Pancreas (tissue), 10 donors: ENCODE results near the gene RCVRN. TPM values are rescaled to one million over a fixed set of nuclear protein-coding genes. Genes with fewer than 3 reads are reported as not detected.

Source experiments
- ATAC-seq, 4 donors: fragments of 200-7000 bp; cut with Tn5 transposase; one replicate each; pipeline versions ENCODE4 v1.8.0 to v1.9.1; 2020; ENCODE audit warnings: mild to moderate bottlenecking in 4 of 4, moderate library complexity in 4 of 4
- DNase-seq, 6 donors: peaks; one replicate each; pipeline ENCODE4 v3.0.0-alpha.2; 2020
- FAIRE-seq: peaks from 2 replicates; lab custom pipeline; 2012; peaks lifted over from hg19 to GRCh38; lab: Jason Lieb, UNC
- H3K27ac ChIP-seq, 4 donors: fragments of 200-600 bp; sonication (generic); 1 replicate in 3 of 4; 2 replicates in 1 of 4; pipeline versions ENCODE4 v1.5.0 to v1.8.0; 2020
- H3K27me3 ChIP-seq, 4 donors: fragments of 200-600 bp; one replicate each; pipeline ENCODE4 v1.8.0; 2021
- H3K36me3 ChIP-seq, 3 donors: fragments of 200-600 bp; sonication (generic) in 1 of 3; one replicate each; pipeline versions ENCODE4 v1.5.0 to v1.8.0; 2020 to 2021
- H3K4me1 ChIP-seq, 3 donors: fragments of 200-600 bp; one replicate each; pipeline ENCODE4 v1.8.0; 2021
- H3K4me3 ChIP-seq, 4 donors: fragments of 200-600 bp; sonication (generic) in 2 of 4; one replicate each; pipeline versions ENCODE4 v1.5.0 to v1.8.0; 2020 to 2021
- H3K9me3 ChIP-seq, 4 donors: fragments of 200-600 bp; one replicate each; pipeline ENCODE4 v1.8.0; 2021
- WGBS, 2 donors: extraction: QIAGEN DNeasy Blood & Tissue Kit; methylation state at CpG; one replicate each; pipeline ENCODE4 v1.1.7; 2013; 5-methylcytosine and 5-hydroxymethylcytosine counted together
- intact Hi-C, 3 donors: fragments of 100-400 bp; cut with DNase I; formaldehyde crosslinking; loops; one replicate each; pipeline versions ENCODE4 v1.11.1 to v1.14.2; 2022
- polyA plus RNA-seq, 2 donors: library from polyadenylated mRNA; stranded (reverse); fragments of 200-250 nt; gene quantifications; one replicate each; pipeline ENCODE4 v1.2.3, GENCODE V29; 2013
- total RNA-seq, 6 donors: library from RNA; stranded (reverse); fragmentation: NEBNext Ultra II Directional in 4 of 6; extraction: Animal tissue kit (Norgen Biotek cat#: 25700) in 4 of 6; gene quantifications; one replicate each; pipeline versions ENCODE4 v1.2.1 to v1.2.4, GENCODE V29; 2021 to 2023
- TF ChIP-seq, protein P1 (sequence below), 4 donors: fragments of 200-600 bp; sonication (generic) in 3 of 4; IDR thresholded peaks; one replicate each; pipeline versions ENCODE4 v1.5.0 to v1.8.0; 2021; ENCODE audit warnings: antibody characterized with exemption in 4 of 4
- donor health status: healthy with polysubstance abuse.
- donor health status: DM: no; HTN: no; CAD: no; lungs with moderate emphysema.
- donor health status: DM: no; HTN: no; CAD: no.
- donor health status: control.
- donor health status: control.
- donor health status: Bipolar disorder and iron deficiency.
- donor health status: DM: yes; HTN: yes; CAD: no.
- donor health status: DM: no; HTN: no; CAD: no.
- donor health status: DM: no; HTN: no; CAD: no.
- donor health status: DM: yes; HTN: yes; CAD: no.

The RCVRN gene
- total and polyA plus RNA-seq, 8 donors = 0.26 to 0.30 TPM; not detected in 6

GRCh38 chr17:9872852-9873251, 32.2 kb downstream of the RCVRN start:
- TF ChIP-seq, protein P1, sequence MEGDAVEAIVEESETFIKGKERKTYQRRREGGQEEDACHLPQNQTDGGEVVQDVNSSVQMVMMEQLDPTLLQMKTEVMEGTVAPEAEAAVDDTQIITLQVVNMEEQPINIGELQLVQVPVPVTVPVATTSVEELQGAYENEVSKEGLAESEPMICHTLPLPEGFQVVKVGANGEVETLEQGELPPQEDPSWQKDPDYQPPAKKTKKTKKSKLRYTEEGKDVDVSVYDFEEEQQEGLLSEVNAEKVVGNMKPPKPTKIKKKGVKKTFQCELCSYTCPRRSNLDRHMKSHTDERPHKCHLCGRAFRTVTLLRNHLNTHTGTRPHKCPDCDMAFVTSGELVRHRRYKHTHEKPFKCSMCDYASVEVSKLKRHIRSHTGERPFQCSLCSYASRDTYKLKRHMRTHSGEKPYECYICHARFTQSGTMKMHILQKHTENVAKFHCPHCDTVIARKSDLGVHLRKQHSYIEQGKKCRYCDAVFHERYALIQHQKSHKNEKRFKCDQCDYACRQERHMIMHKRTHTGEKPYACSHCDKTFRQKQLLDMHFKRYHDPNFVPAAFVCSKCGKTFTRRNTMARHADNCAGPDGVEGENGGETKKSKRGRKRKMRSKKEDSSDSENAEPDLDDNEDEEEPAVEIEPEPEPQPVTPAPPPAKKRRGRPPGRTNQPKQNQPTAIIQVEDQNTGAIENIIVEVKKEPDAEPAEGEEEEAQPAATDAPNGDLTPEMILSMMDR (IDR thresholded peaks at IDR 0.05) = no peak
- Histone ChIP-seq H3K9me3 (no peaks in the 10 kb centered on the region), H3K4me1 (no peaks in the 10 kb centered on the region), H3K27me3 (no peaks in the 10 kb centered on the region), H3K4me3 (no peak overlapping the region), H3K27ac (no peak overlapping the region), H3K36me3 (no peaks in the 10 kb centered on the region)
- intact Hi-C loops = no loop called here
- no peak for ATAC-seq
- no peak for FAIRE-seq
- DNase-seq = no peak
- 65 to 75% methylated on average over 6 of the region's 6 CpGs for WGBS, 2 donors

GRCh38 chr17:9868552-9868951, 36.5 kb downstream of the RCVRN start:
- intact Hi-C loops = no loop called here
- no peaks in the 10 kb centered on the region for H3K36me3 ChIP-seq
- WGBS, 2 donors = 47 to 55% methylated on average over 3 of the region's 3 CpGs
- H3K9me3 ChIP-seq = no peaks in the 10 kb centered on the region
- H3K4me3 ChIP-seq = no peak overlapping the region
- ATAC-seq (no peak), DNase-seq (no peak), FAIRE-seq (no peak)
- no peak overlapping the region for H3K27ac ChIP-seq
- TF ChIP-seq, protein P1 (IDR thresholded peaks at IDR 0.05) = no peak
- H3K27me3 ChIP-seq = no peaks in the 10 kb centered on the region
- no peaks in the 10 kb centered on the region for H3K4me1 ChIP-seq

DNA sequence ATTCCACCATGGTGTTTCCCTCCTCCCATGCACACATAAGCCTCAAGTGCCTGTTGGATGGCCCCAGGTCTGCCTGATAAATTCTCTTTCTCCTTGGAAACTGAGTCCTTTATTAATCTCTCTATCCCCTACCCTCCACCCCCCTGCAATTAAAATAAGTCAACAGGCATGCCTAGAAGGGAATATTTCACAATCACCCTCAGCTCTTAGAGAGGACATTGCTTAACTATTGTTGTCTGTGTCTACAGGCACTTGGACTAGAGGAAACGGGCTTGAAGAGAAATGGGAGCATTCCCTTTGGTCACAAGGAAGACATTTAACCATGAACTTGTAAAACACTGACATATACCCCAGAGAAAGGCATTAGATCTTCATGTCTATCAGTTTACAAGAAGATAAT, 39.5 kb downstream of the RCVRN start:
- DNase-seq (no peak), FAIRE-seq (no peak), ATAC-seq (no peak)
- Histone ChIP-seq H3K9me3 (no peaks in the 10 kb centered on the region), H3K4me1 (no peaks in the 10 kb centered on the region), H3K36me3 (no peaks in the 10 kb centered on the region), H3K27ac (no peak overlapping the region), H3K27me3 (no peaks in the 10 kb centered on the region), H3K4me3 (no peak overlapping the region)
- intact Hi-C loops = no loop called here
- TF ChIP-seq, protein P1 (IDR thresholded peaks at IDR 0.05) = no peak
- WGBS, 2 donors = 29 to 42% methylated on average over 1 of the region's 1 CpG

DNA sequence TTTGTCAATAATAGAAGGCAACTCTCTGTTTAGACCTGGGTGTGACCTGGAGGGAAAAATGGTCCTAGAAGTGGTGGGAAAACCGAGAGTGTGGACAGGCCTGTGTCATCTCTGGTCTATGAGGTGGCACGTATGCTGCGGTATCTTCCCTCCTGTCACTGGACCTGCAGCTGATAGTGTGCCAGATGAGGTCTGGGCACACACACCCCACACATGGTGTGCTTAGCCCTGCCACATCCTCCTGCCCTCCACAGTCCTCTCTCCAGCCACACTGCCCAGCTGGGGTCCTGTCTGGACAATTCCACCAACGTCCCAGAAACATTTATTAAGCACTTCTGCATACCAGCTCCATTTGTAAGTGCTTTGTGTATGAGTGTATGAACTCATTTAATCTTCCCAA, 42.1 kb downstream of the RCVRN start:
- ATAC-seq (no peak), DNase-seq (no peak), FAIRE-seq (no peak)
- Histone ChIP-seq H3K36me3 (no peaks in the 10 kb centered on the region), H3K4me1 (no peaks in the 10 kb centered on the region), H3K27me3 (no peaks in the 10 kb centered on the region), H3K9me3 (no peaks in the 10 kb centered on the region), H3K4me3 (no peak overlapping the region), H3K27ac (no peak overlapping the region)
- WGBS, 2 donors = 45 to 55% methylated on average over 4 of the region's 4 CpGs
- TF ChIP-seq, protein P1 (IDR thresholded peaks at IDR 0.05) = no peak
- intact Hi-C loops = no loop called here

GRCh38 chr17:9862220-9862619, 42.9 kb downstream of the RCVRN start:
- Histone ChIP-seq H3K9me3 (no peaks in the 10 kb centered on the region), H3K27ac (no peak overlapping the region), H3K4me3 (no peak overlapping the region), H3K27me3 (no peaks in the 10 kb centered on the region), H3K36me3 (no peaks in the 10 kb centered on the region), H3K4me1 (no peaks in the 10 kb centered on the region)
- TF ChIP-seq, protein P1 (IDR thresholded peaks at IDR 0.05) = no peak
- 82 to 85% methylated on average over 1 of the region's 1 CpG for WGBS, 2 donors
- ATAC-seq (no peak), DNase-seq (no peak), FAIRE-seq (no peak)
- intact Hi-C loops = no loop called here
